Activated naive CD4-positive, alpha-beta T cell treated with anti-CD3 and anti-CD28 coated beads, Interleukin-2, amount 50 U/mL, for 16 hours (primary cell): ENCODE measurements around the gene TEAD2.

Experiments used
- DNase-seq: peaks from one replicate; pipeline ENCODE4 v3.0.0-alpha.2; 2020

The TEAD2 gene

DNA sequence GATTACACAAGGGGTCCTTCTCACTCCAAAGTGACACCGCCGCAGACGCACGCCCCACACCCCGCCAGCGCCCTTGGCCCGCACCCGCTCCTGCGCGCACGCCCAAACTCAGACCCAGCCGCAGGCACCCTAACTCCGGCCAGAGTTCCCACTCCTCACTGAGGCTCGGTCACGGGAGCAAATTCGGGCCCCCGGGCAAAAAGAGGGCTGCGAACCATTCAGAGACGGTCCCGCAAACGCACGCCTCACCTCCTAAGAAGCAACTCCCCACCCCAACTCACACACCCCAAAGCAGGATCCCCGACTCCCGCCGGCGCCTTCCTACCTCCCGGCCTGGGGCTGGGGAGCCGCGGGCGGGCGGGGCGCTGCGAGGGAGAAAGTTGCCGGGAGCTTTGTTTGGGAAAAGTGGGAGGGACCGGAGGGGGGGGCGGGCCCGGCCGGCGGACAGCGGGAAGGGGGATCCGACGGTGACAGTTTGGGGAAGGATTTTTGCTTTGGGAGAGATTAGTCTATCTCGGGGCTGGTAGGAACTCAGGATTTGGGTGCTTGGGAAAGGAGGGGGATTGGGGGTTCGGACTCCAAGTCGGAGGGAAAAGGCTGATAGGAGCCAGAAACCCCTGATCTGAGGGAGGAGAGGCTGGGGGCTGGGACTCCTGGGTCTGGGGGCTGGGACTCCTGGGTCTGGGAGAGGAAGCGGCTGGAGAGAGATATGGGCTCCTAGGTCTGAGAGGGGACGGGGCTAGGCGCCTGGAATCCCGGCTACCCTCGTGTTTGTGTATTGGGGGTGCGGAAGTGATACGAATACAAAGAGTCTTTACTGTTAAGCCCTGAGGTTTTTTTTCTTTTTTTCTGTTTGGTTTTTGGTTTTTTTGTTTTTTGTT, at the start of gene TEAD2:
TSS of gene TEAD2 (minus strand) at position 369 of the 881 bp plus-strand sequence. CDS start 2,341 bp downstream, outside the sequence.
- DNase-seq = peak; percentile 24

DNA sequence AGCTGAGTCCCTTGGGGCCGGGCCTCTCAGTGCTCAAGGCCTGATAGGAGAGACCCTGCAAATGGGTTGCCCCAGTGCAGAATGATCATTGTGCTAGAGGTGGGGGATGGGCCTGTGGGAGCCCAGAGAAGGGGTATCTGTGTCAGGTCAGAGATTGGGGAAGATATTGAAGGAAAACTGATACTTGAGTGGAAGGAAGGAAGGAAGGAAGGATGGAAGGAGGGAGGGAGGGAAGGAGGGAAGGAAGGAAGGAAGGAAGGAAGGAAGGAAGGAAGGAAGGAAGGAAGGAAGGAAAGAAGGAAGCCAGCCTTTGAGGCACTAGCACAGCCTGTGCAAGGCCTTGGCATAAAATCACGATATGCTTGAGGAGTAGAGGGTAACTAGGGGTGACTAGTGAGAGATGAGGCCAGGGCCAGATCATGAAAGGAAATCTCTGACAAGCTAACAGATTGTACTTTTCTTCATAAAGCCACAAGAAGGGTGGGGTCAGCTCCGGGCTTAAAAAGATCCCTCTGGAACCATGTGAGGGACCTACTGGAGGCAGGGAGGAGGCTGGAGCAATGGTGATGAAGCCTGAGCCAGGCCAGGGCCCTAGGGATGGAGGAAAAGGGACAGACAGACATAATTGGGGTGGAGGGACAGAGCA, 49.6 kb upstream of the TEAD2 start:
- DNase-seq = no peak

DNA sequence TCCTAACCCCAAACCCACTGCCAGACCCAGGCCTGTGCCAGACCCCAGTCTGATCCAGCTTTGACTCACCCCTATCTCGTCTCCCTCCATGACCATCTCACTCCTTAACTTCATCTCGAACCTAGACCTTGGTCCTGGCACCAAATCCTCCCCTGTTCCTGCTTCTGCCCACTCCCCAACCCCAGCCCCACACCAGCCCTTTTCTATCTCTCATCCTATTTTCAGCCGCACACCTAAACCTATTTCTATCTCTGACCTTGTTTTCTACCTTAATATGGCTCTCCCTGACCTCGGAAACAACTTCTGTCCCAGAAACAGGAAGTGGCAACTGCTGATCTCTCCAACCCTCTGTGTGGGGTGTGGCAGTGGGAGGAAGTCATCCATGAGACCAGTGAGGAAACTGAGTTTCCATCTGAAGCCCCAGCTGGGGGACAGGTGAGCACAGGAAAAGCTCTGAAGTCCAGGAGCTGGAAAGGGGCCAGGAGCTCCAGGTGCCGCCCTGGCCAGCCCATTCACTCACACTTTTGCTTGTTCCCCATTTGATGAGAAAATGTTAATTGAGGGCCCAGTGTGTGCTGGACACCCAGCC, 47.3 kb upstream of the TEAD2 start:
- no peak for DNase-seq

DNA sequence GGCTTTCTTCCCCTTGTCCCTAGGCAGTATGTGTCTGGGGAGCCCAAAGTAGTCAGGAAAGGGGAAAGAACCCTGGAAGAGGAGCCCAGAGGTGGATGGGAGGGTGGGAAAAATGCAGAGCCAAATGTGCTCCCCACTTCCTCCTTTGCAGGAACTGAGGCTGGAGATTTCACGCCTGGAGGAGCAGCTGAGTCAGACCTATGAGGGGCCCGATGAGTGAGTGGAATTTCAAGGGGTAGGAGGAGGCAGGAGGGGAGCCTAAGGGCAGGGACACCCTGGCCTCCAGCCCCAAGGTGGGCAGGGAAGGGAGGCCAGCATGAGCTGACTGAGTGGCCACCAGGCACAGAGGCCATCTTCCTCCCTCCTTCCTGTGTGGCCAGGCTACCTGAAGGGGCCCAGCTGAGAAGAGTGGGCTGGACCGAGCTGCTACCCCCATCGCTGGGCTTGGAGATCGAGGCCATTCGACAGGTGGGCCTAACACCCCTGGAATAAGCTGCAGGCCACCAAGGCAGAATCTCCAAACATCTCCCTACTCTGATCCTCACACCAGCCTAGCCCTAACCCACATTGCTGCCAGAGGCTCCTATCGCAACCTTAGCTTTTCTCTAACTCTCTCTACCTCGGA, 46.7 kb upstream of the TEAD2 start:
- DNase-seq = no peak

DNA sequence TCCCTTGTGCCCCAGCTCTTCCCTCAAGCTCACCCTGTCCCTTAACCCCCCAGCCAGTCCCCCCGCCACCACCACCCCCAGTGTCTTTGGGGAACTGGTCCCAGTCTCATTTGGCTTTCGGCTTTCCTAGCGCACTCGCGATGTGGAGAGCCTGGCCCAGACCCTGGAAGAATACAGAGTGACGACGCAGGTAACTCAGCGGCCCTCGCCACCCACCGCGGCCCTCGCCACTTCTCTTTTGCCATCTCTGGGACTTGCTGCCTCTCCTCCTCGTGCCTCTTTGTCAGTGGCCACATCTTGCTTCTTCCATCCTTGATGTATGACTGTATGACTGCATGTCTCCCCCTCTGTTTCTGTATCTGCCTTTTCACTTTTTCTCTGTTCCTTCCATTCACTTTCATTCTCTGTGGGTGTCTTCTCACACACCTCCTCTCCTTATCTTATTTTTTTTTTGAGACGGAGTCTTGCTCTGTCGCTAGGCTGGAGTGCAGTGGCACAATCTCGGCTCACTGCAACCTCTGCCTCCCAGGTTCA, 45.3 kb upstream of the TEAD2 start:
- DNase-seq = no peak

DNA sequence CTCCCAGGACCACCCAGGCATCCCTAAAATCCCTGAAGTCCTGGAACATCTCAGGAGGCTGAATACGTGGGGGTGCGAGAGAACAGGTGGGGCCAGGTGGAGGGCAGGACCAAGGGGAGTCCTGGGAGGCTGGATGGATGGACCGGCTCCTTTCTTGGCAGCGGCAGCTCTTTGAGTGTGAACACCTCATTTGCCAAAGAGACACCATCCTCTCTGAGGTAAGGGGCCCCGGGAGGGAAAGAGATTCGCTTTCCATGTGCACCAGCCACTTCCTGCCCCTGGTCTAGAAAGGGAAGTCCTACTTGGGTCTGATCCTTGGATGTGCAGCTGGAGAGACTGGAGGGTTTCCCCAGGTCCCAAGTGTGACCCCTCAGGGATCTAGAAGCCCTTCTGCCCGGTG, 44.9 kb upstream of the TEAD2 start:
- no peak for DNase-seq

DNA sequence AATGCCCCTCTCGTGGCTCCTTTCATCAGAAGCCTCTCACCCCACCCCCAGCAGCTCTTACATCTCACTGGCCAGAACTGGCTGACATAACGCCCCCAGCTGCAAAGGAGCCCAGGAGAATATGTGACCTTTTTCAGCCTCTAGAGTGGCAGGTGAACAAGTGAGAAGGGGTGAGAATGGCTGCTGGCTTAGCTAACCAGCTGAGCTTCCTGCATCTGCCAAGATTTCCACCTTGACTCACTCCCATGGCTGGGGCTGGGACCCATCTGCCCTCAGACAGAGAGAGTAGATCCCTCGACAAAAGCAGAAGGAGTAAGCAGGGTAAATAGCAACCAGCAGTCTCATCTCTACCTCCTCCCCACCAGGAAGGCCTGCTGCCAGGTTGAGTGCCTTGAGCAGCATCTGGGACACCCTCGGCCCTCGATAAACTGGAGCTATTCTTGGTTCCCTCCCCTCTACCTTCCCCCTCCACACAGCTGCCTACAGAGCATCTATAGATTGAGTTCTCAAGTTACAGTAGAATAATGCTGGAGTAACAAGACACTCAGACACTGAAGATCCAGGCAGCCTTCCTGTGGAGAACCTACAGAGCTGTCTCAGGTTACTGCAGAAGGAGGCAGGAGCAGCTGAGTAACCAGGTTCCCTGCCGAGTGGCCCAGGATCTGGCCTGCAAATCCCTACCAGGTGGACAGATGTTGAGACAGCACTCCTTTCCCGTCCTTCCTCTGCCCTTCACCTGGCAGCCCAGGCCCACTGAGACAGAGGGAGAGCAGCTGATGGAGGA, 41.4 kb upstream of the TEAD2 start:
- DNase-seq = no peak

DNA sequence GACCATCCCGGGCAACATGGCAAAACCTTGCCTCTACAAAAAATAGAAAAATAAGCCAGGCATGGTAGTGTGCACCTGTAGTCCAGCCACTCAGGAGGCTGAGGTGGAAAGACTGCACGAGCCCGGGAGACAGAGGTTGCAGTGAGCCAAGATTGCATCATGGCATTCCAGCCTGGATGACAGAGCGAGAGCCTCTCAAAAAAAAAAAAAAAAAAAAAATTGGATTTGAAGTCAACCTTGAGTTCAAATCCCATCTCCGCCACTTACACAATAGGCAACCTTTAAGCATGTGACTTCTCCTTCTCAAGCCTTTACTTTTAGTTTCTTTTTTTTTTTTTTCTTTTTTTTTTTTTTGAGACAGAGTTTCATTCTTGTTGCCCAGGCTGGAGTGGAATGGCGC, 37.8 kb upstream of the TEAD2 start:
- no peak for DNase-seq

DNA sequence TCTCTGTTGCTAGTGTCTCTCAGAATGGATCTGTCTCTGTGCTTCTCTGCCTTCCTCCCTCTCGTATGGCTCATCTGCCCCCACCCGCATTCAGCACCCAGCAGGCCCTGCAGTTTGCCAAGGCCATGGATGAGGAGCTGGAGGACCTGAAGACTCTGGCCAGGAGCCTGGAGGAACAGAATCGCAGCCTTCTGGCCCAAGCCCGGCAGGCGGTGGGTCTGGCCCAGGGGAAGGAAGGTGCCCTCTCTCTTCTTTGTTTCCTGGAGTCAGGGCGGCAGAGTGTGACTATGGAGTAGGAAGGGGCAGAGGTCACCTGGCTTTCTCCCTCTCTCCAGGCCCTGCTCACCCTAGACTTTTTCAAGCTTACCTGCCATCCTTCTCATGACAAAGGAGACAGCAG, 36.7 kb upstream of the TEAD2 start:
- DNase-seq = no peak

DNA sequence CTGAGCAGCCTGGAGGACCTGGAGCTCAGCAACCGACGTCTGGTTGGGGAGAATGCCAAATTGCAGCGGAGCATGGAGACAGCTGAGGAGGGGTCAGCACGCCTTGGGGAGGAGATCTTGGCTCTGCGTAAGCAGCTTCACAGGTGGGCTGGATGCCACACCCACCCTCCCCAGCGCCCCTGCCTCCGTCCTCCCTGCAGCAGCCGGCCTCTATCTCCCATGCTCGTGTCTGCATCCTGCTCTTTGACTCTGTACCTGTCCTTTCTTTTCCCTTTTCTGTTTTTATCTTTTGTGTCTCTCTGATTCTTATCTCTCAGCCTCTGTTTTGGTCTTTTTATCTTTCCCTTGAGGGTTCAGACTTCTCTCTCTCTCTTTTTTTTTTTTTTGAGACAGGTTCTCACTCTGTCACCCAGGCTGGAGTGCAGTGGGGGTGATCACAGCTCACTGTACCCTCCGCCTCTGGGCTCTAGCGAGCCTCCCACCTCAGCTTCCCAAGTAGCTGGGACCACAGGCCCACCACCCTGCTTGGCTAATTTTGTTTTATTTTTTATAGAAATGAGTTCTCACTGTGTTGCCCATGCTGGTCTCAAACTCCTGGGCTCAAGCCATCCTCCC, 35.9 kb upstream of the TEAD2 start:
- no peak for DNase-seq

DNA sequence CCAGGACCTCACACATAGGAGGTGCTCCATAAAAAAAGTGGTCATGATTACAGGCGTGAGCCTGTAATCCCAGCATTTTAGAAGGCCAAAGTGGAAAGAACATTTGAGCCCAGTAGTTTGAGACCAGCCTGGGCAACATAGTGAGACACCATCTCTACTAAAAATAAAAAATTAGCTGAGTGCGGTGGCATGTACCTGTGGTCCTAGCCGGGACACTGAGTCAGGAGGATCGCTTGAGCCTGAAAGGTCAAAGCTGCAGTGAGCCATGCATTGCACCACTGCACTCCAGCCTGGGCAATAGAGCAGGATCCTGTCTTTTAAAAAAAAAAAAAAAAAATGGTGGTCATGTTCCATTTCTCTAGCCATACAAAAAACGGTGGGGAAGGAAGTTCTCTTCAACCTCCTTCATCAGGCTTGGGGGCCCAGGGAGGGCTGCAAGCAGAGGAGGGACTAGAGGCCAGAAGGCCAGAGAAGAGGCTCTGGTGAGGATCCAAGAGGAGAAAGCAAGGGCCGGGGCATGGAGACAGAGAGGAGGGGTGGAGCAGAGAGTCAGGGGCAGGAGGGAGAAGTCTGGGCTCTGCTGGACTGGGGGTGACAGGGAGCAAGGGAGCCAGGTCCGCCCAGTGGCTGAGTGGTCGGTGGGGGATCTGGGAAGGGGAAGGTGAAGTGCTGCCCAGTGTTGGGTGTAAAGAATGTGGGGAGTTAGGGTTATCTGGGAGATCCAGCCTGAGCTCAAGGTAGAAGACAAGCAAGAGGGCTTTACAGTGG, 34.7 kb upstream of the TEAD2 start:
- DNase-seq = no peak

DNA sequence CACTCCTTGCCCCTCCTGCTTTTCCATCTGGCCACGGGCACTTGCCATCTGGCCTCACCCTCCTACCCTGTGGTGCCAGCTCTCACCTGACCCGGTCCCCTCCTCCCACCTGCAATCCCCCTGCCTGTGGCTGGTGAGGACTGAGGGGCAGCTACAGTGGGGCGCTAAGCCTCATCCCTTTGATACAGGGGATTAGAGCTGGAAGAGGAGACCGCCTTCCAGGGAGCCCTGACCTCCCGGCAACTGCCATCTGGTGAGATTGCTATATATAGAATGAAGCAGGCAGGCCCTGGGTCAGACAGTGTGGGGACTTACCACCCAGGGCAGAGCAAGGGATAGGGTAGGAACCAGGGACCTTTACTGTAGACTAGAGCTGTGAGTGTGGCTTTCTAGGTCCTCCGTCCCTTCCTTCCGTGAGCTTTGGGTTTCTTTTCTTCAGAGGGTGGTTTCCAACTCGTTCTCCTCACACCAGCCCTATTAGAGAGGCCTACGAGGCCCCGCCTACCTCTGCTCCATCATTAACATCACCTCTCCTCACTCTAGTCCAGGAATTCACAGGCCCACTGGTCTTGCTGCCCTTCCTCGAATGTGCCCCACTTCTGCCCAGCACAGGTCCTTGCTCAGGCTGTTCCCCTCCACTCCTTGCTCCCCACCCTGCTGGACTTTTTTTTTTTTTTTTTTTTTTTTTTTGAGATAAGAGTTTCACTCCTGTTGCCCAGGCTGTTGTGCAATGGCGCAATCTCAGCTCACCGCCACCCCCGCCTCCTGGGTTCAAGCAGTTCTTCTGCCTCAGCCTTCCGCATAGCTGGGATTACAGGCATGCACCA, 33.6 kb upstream of the TEAD2 start:
- DNase-seq = no peak

DNA sequence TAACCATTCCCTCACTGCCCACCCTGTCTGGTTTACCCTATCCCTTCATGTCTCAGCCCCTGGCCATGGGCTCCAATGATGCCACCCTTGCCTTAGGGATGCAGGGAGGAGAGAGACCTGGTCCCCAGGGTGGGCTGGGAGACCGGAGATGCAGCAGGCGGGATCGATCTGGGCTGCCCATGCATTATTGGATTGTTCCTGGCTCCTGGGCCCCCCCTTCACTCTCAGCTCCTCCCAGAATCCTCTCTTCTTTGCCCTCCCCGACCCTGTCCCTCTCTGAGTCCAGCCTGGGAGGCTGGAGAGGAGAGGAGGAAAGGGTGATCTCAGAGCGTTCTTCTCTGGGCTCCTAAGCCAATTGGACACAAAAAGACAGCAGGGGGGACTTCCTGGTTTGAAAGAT, 31.7 kb upstream of the TEAD2 start:
- no peak for DNase-seq

DNA sequence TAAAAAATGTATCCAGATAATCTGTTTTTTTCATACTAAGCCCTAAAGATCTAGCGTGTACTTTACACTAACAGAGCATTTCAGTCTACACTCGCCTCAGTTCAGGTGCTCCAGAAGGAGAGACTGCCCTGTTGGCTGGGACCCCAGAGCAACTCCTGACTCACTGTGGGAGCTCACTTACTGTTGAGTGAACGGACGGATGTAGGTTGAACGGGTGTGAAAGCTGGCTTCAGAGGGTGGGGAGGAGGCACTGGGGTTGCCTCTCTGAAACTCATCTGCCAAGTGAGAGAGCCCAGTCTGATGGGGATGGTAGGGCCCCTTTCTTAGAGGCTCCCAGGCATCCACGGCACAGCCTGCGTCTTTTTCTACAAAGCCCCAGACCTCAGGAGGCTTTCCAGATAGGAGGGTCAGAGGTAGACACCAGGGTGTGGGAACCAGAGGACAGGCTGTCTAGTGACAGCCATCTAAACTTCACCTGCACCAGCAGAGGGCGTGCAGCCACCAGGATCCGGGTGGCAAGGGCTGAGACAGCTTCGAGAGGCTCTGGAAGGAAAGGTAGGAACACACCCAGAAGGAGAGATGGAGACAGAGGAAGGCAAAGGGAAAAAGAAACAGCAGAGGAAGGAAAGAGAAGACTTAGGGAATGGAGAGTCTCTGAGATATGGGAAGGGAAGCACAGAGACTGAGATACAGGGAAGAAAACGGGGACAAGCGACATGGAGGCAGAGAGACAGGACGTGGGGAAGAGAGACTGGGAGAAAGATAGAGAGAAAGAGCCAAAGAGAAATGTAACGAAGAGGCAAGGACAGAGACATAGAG, 29.6 kb upstream of the TEAD2 start:
- peak; percentile 79 for DNase-seq

DNA sequence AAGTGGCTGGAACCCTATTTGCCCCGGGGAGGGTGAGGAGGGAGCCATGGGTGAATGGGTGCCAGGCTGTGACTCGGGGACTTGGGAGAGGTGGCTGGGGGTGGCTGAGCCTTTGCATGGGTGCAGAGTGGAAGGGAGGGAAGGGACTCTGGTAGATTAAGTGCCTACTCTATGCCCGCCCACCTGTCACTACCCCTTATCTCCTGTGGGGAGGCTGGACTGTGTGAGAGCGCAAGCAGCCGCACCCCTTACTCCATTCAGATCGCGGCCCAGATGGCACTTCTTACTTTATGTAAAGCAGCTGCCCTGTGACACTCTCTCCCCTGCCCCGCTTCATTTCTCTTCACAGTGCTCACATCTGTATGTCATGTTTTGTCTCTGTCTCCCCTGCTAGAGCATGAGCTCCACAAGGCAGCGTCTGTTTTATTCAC, 28.7 kb upstream of the TEAD2 start:
- DNase-seq = no peak

DNA sequence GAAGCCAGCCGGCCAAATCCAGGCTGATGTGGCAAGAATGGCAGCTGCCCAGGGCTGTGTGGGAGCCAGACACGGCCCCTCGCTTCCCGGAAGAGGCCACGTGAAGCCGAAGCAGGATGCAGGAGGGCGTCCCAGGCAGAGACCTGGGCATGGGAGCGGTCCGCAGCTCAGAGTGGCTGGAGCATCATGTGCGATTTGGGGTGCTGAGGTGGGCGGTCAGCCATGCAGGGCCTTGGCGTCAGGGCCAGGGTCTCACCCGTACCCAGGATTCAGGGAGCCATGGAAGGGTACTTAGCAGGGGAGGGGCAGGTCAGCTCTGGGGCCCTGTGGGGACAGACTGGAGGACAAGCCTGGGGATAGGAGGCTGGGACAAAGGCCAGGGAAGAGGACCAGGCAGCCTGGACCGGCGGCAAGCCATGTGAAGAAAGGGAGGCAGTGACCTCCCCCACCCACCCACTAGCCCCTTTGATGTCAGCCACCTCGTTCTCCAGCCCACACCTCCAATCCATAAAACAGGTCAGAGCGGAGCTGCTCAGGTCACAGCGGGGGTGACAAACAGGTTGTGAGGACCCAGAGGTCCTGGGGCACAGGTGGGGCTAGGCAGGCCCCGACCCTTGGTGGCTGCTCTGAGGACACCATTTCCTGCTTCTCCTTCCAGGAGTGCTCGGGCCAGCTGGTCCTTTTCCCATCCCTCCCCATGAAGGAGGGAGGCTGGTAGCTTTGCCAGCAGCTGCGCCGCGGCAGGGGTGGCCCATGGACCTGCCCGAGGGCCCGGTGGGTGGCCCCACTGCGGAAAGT, 28.1 kb upstream of the TEAD2 start:
- DNase-seq = no peak

DNA sequence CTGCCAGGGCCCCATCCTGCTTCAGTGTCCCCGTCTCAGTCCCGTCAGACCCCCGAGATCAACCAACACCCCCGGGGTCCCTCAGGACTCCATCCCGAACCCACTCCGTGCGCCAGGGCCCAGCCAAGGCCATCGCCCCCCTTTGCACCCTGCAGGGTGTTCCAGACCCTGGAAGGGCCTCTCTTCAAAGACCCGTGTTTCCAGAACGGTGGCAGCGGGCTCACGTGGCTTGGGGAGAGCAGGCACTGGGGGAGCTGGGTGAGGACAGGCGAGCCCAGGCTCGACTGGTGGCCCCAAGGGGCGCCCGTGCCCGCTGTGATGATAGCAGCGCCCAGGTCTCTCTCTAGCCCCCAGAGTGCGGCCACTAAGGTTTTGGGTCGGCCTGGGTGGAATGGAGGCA, 27.2 kb upstream of the TEAD2 start:
- no peak for DNase-seq

DNA sequence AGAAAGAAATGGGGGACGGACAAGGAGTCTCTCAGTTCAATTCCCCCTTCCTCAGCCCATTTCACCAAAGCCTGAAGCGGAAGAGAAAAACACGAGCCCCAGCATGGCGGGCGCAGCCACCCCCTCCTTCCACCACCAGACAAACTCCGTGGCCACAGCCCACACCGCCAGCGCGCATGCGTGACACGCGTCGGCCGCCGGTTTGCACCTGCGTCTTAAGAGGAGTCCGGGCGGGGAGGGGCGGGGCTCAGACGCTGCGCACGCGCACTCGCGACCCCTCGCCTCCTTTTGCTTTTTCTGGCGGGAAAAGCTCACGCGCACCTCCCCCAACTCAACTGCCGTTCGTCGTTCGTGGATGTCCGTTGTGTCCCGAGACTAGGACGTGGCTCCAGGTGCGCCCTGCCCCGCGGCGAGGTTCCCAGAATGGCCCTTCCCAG, 25.7 kb upstream of the TEAD2 start, which contains the start of gene KASH5:
TSS of gene KASH5 (plus strand) at position 314 of the 437 bp plus-strand sequence. CDS start 2,635 bp downstream, outside the sequence.
- peak; percentile 83 for DNase-seq
